ENCODE results near the gene TSPAN1.

- no peak for TF ChIP-seq CTCF (conservative IDR thresholded peaks at IDR 0.05; ENCODE audit: low read length)
- TF ChIP-seq EZH2phosphoT487 (IDR thresholded peaks at IDR 0.05; ENCODE audit: borderline replicate concordance): no peak
These were observed 46.9 kb downstream of the TSPAN1 start for GRCh38 chr1:46221749-46222148.
